GM10847 (cell line): ENCODE measurements around the gene ASMTL.

Source experiments
- POLR2A ChIP-seq: IDR thresholded peaks from 2 replicates; pipeline ENCODE4 v1.6.1; 2011; ENCODE audit not compliant: insufficient read length; ENCODE audit errors: extremely low read depth

Gene ASMTL

DNA sequence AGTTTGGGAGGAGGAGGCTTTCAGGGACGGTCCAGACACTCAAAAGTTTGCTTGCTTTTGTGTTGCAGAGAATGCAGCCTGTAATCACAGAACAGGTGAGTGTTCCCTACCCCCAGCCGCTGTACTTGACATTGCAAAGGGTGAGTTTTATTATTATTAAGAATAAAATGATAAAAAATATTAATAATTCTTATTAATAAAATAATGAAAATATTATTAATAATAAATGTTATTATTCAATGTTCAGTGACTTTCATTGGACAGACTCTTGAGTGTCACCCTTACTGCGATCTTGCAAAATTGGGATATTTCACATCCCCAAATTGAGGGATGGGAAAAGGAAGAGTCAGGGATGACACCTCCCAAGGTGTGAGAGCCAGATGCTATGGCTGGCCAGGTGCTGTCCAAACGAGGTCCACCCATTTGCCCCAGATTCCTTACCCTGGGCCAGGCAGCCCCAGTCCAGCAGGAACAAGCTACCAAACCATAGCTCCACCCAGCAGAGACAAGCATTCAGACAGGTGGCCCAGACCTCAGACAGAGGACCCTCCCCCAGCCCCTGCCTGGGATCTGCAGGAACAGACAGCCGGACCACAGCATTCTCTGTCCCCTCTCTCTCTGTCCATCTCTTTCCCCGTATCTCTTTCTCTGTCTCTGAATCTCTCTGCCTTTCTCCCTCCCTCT, 93.8 kb downstream of the ASMTL start:
- TF ChIP-seq POLR2A, result no peak

DNA sequence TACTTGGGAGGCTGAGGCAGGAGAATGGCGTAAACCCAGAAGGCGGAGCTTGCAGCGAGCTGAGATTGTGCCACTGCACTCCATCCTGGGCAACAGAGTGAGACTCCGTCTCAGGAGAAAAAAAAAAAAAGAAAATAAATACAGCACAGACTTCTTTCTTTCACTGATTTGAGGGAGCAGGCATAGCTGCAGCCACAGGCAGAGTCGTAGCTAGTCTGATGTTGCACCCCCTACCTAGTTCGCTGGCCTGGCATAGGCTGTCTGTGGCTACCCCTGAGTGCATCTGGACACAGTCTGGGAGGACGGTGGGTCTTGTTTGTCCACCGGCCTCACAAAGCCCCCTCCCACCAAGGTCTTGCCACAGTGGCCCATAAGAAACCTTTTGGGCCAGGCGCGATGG, 94.7 kb downstream of the ASMTL start:
- TF ChIP-seq POLR2A, result no peak

DNA sequence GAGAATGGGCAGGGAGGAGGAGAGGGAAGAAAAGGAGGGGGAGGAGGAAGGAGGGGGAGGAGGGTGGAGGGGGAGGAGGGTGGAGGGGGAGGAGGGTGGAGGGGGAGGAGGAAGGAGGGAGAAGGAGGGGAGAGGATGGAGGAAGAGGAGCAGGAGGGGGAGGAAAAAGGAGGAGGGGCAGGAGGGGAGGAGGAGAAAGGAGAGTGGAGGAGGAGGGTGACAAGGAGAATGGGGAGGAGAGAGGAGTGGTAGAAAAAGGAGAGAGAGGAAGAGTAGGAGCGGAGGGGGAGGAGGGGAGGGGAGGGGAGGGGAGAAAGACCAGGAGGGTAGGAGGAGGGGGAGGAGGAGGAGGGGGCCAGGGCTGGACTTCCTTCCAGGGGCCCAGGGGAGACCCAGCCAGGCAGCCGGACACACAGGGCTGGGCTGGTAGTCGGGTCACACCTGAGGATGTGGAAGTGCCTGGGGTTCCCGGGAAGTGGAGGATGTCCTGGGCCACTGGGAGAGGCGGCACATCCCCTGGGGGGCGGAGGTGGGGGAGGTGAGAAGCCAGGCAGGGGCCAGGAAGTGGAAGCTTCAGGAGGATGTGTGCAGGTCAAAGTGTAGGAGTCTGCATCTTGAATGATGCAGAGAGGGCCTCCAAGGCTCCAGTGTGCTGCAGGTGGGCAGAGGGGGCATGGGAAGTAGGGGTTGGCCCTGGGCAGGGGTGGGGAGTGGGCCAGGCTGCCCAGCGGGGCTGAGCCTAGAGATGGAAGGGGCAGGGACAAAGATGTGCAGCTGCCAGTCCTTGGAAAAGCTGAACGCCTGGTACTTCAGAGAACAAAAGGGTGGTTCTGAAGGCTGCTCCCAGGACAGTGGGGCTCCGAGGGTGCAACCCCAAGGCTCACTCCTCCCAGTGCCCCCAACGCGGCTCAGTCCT, 97.3 kb downstream of the ASMTL start:
- no peak for TF ChIP-seq POLR2A

DNA sequence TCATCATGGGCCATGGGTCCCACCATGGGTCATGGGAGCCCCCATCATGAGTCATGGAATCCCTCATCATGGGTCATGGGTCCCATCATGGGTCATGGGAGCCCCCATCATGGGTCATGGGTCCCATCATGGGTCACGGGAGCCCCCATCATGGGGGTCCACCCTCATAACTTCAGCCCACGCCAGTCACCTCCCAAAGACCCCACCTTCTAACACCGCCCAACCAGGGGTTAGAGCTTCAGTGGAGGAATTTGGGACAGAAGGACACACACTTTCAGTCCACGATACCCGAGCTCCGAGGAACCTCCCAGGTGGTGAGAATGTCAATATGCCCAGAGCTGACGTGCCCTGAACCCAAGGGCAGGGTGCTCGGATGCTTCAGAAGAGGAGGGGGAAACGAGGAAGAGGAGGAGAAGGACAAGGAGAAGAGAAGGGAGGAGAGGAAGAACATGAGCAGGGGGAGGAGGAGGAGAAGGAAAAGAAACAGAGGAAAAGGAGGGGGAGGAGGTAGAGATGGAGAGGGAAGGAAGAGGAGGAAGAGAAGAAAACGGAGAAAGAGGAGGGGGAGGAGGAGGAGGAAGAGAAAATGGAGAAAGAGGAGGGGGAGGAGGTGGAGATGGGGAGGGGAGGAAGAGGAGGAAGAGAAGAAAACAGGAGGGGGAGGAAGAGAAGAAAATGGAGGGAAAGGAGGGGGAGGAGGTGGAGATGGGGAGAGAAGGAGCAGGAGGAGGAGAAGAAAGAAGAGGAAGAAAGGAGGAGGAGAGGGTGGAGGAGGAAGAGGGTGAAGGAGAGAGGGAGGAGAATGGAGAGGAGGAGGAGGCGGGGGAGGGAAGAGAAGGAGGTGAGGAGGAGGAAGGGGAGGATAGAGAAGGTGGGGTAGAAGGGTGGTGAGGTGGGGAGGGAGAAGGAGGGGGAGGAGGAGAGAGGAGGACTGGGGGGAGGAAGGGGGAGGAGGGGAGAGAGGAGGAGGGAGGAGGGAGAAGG, 98.4 kb downstream of the ASMTL start:
- TF ChIP-seq POLR2A, result no peak
